ENCODE results near the gene LSM2. TPM values are rescaled to one million over a fixed set of nuclear protein-coding genes. Genes with fewer than 3 reads are reported as not detected.

The LSM2 gene
- total RNA-seq, 1 donor from 2014 or later: 55.3 TPM

DNA sequence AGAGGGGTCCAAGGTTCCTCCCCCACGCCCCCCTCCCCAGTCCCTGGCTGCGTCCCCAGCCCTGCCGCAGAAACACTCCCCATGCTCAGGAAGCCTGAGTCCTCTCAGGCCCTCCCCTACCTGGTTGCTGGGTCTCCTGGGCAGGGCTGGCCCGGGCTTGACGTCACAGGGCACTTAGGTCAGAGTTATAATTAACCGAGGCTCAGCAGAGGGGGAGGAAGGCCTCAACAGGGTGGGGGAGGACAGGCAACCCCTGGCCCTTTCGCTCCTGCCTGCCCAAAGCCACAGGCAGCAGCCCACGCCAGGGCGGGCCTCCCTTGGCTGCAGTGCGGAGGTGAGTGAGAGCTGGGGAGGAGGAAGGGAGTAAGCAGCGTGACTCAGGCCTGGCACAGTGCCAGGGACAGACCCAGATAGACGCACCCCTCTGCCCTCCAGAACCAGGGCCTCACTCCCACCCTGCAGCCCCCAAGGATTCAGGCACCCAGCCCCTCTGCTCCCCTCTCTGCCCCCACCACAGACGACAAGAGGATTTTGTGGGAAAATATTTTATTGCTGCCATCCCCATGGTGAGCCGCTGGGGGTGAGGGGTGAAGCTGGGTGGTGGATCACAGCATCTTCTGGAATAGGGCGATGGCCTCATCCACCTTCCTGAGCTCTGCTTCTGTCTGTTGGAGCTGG lies 29.6 kb downstream of the LSM2 start, which contains the start of gene VWA7:
VWA7 (minus strand) TSS at position 340 of the 678 bp plus-strand sequence. CDS start 549 bp downstream, outside the sequence.
- no peak for DNase-seq (ENCODE audit: low read depth, low spot score)

DNA sequence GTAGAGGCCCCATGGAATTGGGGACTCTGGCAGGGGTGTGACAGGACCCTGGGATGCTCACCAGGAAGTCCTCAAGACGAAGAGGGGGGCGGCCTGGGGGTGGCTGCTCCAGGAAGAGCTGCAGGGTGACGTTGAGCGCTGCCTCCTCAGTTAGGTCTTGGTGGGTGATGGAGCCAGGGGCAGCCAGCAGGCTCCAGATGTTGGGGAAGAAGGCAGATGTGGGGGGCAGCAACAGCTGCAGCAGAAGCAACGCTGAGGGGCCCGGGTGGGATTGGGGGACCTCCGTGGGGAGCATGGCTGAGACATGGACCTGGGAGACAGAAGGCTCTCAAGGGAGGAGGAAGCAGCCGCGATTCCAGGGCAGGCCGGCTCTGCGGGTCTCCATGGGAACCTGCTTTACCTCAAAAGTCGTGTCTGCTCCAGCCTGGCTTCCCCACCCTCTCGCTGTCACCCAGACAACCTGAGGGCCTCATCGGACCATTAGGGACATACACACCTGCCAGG lies 30.2 kb downstream of the LSM2 start:
- DNase-seq (ENCODE audit: low read depth, low spot score): no peak

DNA sequence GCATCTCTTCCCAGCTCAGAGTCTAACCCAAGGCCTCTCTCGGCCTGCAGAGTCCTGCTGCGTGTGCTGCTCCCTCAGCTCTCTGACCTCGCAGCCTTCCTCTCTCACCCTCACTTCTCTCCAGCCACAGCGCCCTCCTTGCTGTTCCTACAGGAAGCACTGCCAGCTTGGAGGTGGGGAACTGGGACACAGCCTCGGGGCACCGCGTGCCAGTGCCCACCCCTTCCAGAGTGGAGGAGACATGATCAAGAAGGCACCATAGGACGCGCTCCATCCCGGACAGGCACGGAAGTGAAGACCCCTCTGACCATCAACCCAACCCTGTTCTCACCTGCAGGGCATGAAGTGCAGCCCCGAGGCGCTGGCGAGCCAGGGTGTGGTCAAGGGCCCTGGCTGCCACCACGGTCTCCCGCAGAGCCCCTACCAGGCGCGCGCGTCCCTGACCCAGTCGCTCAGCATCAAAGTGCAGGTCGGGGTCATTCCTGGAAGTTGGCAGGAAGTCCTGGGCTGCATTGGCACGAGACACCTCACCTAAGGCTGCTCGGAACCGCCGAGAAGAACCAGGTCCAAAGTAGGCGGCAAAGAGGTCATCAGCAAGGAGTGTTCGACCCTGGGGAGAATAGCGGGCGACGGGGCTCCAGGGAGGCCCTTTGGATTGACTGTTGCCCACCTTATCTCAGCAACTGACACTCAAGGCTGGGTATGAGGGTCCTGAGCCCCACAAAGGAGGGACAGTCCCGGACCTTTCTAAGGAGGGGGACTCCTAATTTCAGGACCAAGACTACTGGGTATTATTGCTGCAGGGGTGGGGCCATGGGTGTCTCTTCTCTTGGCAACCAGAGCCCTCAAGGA lies 30.9 kb downstream of the LSM2 start:
- no peak for DNase-seq (ENCODE audit: low read depth, low spot score)

DNA sequence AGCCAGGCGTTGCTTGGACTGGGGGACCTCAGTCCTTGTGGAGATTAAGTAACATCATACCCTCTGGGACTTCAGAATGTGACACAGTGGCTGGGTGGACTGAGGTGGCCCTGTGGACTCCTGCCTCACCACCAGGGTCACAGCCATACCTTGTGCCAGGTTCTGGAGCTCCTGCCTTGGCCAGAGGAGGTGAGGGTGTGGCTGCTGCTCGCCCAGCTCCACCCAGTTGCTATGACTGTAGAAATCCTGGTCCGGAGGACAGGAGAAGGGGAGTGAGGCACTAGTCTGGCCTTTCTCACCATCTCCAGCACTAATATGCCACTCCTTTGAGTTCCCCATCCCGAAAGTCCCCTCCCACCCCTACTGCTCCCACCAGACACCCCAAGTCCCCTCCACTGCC lies 31.6 kb downstream of the LSM2 start:
- DNase-seq (ENCODE audit: low read depth, low spot score): no peak

DNA sequence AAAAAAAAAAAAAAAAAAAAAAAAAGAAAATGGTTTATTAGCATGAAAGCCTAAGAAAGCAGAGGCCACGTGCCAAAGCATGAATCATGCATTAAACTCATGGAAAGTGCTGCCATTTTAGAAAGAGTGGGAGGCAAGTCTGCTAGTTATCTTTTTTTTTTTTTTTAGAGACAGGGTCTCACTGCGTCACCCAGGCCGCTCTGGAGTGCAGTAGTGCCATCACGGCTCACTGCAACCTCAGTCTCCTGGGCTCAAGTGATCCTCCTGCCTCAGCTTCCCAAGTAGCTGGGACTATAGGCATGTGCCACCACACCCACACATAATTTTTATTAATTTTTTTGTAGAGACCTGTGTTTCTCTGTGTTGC lies 34.8 kb downstream of the LSM2 start:
- no peak for DNase-seq (ENCODE audit: low read depth, low spot score)

DNA sequence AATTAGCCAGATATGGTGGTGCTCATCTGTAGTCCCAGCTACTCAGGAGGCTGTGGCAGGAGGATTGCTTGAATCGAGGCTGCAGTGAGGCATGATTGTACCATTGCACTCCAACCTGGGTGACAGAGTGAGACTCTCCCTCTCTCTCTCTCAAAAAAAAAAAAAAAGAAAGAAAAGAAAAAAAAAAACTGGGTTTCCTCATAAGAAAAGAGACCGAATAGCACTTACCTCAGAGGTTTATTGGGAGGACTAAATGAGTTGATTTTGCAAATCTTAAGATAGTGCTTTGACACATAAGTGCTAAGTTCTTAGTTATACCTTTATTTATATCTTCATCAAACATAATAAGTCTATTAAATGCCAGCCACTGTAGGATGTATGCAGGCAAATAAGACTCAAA lies 35.9 kb downstream of the LSM2 start:
- DNase-seq (ENCODE audit: low read depth, low spot score): no peak

DNA sequence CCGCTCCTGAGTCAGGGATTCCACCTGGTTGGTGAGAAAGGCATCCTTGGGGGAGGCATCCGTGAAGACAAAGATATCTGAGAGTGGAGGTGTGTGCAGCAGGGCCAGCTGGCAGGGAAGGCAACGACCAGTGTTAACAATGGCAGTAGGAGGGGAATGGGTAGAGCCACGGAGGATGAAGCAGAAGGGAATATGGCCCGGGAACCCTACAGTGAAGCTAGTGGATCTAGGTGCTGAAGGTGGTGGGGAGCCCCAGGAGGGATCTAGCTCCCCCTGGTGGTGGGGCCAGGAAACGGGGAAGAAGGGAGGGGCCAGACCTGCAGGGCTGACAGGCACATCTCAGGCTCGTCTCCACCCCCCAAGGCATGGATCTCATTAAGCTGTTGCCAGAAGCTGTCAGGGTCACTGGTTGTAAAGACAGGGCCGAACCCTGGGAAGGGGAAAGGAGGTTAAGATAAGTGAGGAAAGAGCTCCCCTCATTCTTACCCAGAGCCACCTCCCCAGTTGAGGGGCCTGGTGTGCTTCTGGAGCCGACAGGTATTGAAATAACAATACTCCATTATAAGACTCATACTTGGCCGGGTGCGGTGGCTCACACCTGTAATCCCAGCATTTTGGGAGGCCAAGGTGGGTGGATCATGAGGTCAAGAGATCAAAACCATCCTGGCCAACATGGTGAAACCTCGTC lies 36.9 kb downstream of the LSM2 start:
- DNase-seq (ENCODE audit: low read depth, low spot score): no peak

DNA sequence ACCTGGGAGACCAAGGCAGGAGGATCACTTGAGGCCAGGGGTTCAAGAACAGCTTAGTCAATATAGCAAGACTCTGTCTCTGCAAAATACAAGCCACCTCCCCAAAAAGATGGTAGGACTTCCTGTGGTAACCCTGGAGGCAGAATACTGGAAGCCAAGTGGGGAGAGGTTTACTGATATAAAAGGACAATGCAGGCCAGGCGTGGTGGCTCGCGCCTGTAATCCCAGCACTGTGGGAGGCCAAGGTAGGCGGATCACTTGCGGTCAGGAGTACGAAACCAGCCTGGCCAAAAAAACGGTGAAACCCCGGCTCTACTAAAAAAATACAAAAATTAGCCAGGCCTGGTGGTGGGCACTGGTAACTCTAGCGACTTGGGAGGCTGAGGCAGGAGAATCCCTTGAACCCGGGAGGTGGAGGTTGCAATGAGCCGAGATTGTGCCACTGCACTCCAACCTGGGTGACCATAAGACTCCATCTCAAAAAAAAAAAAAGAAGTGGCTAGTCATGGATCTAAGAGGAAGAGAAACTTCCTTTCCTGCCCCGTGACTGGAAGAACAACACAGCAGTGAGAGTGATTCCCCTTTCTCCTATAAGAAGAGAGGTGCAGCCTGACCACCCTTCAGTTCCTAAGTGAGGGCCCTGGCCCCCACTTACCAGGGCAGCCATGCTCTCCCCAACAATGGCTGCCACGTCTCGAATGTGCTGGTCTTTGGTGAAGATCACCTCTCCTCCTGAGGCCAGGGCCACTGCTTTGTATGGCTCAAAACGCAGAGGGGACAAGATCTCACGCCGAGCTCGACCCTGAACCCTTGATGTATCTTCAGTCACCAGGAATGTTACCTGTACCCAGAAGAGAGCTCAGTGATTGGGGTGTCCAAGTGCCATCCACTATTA lies 38.2 kb downstream of the LSM2 start:
- no peak for DNase-seq (ENCODE audit: low read depth, low spot score)

DNA sequence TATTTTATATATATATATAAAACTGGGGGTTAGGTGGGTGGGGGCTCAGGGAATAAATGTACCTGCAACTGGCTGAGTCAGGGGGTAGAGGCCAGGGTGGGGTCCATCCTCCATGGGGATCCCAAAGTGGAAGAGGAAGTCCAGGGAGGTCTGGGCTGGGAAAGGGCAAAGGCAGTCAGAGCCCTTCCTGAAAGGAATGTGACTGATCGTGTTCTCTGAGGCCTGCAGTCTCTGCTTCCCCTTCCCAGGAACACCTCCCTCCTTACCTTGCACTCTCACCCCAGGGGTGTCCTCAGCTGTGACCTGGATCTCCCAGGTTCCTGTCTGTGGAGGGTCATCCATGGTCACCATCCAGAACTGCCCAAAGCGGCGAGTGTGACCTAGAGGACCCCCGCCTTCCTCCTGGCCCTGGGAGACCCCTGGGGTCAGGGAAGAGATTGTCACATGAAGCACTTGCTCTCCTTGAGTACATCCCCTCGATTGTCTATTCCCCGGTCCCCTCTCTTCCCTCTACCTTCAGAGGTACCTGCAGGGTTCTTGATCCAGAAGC lies 39.6 kb downstream of the LSM2 start:
- no peak for DNase-seq (ENCODE audit: low read depth, low spot score)

DNA sequence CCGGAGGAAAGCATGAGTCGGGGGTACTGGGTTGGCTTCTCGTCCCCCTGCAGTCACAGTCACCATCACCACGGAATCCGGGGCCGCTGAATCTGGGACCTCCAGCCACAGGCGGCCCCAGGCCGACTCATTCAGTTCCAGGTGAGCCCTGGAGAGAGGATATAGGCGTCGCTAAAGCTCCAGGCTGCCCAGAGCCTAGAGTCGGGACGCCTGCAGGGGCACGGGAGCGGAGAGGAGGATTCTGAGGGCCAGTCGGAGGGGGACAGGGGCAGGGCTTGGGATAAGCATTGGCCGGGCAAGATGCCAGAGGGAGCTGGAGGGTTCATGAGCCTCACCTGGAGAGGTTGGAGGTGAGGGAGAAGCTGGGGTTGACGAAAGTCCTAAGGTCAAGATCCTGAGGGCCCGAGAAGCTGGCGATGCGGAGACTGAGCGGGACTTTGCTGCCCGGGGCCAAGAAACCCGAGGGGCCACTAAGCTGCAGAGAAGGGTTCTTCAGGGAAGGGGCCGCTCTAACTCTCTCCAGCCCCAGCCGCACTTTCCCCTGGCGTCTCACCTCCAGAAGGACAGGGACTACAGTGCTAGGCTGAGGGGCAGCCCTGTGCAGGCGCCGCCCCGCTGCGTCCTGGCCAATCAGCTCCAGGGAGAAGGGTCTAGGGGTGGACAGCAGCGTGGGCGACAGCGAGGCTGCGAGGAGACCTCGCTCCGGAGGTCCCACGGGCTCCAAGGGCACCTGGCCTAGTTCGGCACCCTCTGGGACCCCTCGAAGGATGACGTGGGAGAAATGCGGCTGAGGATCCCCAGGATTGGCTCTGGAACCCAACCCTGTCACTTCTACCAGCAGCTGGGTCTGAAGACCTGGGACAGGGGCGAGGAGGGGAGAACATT lies 40.6 kb downstream of the LSM2 start:
- DNase-seq (ENCODE audit: low read depth, low spot score): no peak

DNA sequence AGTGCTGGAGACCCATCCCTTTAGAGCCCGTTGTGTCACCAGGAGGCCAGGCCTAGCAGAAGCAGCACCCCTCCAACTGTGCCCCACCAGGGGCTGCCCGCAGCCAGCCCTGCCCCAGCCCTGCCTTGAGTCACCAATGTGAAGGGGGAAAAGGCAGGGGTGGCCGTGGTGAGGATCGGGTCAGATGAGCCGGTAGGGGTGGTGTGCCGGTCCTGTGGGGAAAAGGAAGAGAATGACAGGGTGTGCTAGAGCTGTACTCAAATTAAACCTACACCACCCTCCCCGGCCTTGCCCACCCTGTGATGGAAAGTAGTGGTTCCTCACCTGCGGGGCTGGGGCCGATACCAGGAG lies 41.2 kb downstream of the LSM2 start:
- DNase-seq (ENCODE audit: low read depth, low spot score): no peak

DNA sequence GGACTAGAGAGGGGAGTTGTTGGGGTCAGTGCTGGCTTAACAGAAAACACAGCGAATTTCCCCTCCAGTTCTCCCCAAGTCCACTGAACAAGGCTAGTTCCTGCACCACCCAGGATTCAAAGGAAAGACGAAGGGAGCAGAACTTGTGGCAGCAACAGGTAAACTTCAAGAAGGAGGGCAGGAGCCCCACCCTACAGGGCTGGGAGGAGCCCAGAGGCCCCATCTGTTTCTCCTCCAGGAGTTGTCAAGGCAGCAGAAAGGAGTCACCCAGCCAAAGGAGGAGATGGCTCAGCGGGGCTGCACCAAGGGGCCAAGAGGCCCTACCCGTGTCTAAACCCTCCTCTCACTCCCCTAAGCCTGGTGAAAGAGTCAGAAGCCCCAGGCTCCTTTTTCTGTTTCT lies 42.6 kb downstream of the LSM2 start:
- no peak for DNase-seq (ENCODE audit: low read depth, low spot score)

DNA sequence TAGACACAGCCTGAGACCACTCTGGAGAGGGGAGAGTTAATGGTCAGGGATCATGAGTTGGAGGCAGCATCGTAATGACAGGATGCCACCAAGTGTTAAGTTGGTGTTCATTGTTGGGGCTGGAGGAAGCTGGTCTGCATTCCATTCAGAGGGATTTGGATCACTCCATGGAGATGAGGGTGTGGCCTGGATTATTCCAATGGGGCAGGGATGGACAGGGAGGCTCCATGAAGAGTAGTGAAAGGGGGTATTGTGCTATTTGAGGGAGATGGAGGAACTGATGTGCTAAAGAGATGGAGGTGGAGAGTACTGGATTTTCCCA lies 43.2 kb downstream of the LSM2 start:
- DNase-seq (ENCODE audit: low read depth, low spot score): no peak

DNA sequence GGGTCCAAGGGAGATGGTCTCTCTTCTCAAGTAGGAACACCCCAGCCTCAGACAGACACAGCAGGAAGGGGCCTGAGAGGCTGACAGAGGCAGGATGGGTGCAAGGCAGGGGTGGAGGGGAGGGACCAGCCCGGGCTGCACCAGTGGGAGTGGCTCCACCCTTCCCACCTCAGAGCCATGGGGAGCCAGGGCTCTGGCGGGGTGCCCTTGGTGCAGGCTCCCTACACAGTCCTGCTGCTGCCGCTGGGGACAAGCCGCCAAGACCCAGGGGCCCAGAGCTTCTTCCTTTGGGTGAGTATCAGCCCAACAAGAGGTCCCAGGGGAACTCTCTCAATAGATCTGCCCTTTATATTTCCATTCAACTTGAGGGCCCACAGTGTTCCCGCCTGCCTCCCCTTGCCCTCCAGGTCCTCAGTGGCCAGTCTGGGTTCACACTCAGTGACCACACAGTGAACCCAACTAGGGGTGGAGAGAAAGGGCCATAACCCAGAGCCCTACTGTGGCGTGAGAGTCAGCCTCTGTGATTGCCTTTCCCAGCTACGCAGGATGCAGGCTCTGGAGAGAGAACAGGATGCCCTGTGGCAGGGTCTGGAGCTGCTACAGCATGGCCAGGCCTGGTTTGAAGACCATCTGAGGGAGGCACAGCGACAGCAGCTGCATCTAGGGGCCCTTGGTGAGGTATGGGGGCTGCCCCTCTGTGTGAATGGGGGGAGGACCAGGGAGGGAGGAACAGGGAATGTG lies 43.7 kb downstream of the LSM2 start:
- DNase-seq (ENCODE audit: low read depth, low spot score): no peak

DNA sequence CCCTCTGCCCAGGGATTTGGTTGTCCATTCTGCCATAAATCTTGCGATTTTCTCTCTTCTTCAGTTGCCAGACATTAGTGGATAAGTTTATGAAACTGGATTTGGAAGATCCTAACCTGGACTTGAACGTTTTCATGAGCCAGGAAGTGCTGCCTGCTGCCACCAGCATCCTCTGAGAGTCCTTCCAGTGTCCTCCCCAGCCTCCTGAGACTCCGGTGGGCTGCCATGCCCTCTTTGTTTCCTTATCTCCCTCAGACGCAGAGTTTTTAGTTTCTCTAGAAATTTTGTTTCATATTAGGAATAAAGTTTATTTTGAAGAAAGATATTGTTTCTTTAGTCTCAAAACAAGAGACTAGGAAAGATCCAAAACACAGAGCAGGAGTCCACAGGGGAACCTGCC lies 44.4 kb downstream of the LSM2 start, which contains the start of gene SAPCD1:
SAPCD1 (plus strand) TSS at position 301 of the 400 bp plus-strand sequence. CDS start 399 bp downstream, outside the sequence.
- DNase-seq (ENCODE audit: low read depth, low spot score): no peak

DNA sequence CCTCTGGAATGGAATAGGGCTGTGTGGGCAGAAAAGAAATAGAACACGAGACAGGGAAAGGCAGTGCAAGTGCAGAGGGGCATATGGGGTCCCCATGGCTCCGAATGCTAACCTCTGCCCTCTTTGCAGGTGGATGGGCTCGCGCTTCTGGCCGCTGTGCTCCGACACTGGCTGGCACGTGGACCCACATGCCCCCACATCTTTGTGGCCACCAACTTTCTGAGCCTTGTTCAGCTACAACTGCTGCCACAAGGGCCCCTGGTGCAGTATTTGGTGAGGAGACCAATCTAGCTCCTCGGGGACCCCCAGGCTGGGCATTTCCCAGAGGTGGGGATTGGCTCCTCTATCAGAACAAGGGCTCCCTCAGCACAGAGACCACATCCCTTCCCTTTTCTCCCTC lies 45.4 kb downstream of the LSM2 start:
- DNase-seq (ENCODE audit: low read depth, low spot score): no peak

DNA sequence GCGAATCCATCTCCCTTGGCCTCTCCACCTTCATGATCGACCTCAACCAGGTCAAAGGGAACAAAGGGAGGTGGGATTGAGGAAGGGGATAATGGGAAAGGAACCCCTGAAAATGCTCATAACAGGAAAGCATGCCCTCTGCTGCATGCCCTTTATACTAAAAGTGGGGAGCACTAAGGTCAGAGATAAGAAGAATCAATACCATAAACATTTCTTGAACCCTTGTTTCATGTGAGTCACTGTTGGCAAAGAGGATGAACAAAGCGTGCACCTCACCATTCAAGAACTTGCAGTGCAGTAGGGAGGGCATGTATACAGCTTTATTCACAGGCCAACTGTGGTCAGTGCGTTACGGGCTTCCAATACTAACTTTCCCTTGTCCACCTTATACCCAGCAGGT lies 46.0 kb downstream of the LSM2 start:
- DNase-seq (ENCODE audit: low read depth, low spot score): no peak

DNA sequence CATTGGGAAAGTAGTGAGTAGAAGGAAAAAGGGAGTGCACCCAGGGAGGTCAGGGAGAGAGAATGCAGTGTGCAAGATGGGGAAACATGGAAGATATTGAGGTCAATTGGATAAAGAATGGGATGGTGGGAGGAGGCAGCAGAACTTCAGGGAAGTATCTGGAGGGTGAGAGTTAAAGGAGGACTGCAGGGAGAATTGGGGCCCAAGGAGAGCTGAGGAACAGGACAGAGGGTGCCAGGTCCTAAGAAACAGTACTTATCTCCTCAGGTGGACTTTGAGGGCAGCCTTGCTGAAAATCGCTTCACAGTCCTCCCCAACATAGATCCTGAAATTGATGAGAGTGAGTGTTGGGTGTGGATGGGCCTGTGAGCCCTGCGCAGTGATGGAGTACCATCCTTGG lies 48.5 kb downstream of the LSM2 start:
- DNase-seq (ENCODE audit: low read depth, low spot score): no peak

DNA sequence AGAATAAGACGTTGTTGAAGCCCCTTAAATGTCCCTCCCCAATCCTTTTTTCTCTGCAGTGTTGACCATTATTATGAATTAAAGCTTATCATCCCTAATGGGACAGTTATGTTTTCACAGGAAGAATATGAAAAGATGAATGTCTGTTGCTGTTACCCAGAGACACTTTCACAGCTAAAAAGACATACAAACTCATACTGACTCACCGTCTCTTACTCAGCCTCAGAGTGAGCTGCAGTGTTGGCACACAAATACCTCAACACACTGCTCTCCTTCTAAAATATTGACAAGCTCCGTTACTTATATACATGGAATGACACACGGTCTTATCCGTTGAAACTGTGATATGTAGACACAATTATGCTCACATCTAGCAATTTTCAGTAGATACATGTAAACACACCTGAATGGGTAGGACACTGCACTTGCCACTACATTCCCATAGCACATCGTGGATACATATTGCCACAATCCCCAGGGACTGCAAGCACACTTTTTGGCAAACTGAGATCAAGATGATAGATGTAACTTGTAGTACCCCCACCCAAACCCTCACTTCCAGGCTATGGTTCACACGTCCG lies 53.9 kb downstream of the LSM2 start:
- no peak for DNase-seq (ENCODE audit: low read depth, low spot score)

All from pulmonary artery endothelial cell (primary cell).